ENCODE measurements around the gene NUTM2E. TPM values are rescaled to one million over a fixed set of nuclear protein-coding genes. Genes with fewer than 3 reads are reported as not detected.

The NUTM2E gene
- total RNA-seq, 1 experiment from 2014 or later = not detected

Other genes with a start within 250 kb of the NUTM2E start
- not detected in 2 replicates for gene SFTPA1, start 215.8 kb upstream of the NUTM2E start, total RNA-seq (2022)
- 0.26 and 0.57 TPM in 2 replicates for gene NUTM2B, start 123.5 kb upstream of the NUTM2E start, total RNA-seq (2022)
- 0.39 TPM in 1 of 2 replicates, not detected in the other for gene SFTPD, start 122.4 kb downstream of the NUTM2E start, total RNA-seq (2022)